Large intestine (tissue), 3 donors: ENCODE results near the gene BRCA1. TPM values are rescaled to one million over a fixed set of nuclear protein-coding genes. Genes with fewer than 3 reads are reported as not detected.
"Not testable (repeated sequence)": the region's sequence is repeated elsewhere in the genome, so short reads cannot be mapped to it uniquely, and the experiment has no call there.

Experiments
- DNase-seq, 2 donors: peaks; one replicate each; pipeline versions ENCODE4 v3.0.0 to v3.0.0-alpha.2; 2013
- H3K27ac ChIP-seq: one replicate; pipeline ENCODE4 v1.5.1; 2013; ENCODE audit warnings: low read length
- H3K27me3 ChIP-seq: 2 replicates; pipeline ENCODE4 v1.6.1; 2013; ENCODE audit warnings: low read length; ENCODE audit not compliant: control insufficient read depth, insufficient read depth
- H3K36me3 ChIP-seq: 2 replicates; pipeline ENCODE4 v1.6.1; 2013; ENCODE audit warnings: low read length; ENCODE audit not compliant: control insufficient read depth, insufficient read depth
- H3K4me1 ChIP-seq: one replicate; pipeline ENCODE4 v1.6.1; 2013; ENCODE audit warnings: low read length; ENCODE audit not compliant: control insufficient read depth, insufficient read depth
- H3K4me3 ChIP-seq: one replicate; pipeline ENCODE4 v1.5.1; 2013; ENCODE audit warnings: low read length
- H3K9me3 ChIP-seq: one replicate; pipeline ENCODE4 v1.6.1; 2013; ENCODE audit warnings: mild to moderate bottlenecking, low read depth, low read length, moderate library complexity; ENCODE audit not compliant: control insufficient read depth
- WGBS: methylation state at CpG from one replicate; pipeline ENCODE4 v1.1.5; 2013; ENCODE audit warnings: low lambda C conversion rate; ENCODE audit not compliant: insufficient coverage; 5-methylcytosine and 5-hydroxymethylcytosine counted together
- polyA plus RNA-seq: library from polyadenylated mRNA; unstranded; fragments of 120-200 nt; gene quantifications from one replicate; pipeline ENCODE4 v1.2.1, GENCODE V29; 2013

Gene BRCA1
- polyA plus RNA-seq, 1 donor, result 10.4 TPM

DNA sequence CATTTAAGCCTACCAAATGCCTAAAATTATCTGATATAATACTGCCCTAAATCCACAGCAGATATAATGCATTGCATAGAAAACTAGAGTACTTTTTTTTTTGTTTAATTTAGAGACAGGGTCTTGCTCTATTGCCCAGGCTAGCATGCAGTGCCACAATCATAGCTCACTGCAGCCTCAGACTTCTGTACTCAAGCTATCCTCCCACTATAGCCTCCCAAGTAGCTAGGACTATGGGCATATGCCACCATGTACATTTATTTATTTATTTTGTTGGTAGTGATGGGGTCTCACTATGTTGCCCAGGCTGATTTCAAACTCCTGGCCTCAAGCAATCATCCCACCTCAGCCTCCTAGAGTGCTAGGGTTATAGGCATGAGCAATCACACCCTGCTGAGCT, 20.0 kb downstream of the BRCA1 start:
- no peak overlapping the region for H3K4me3 ChIP-seq
- no peaks in the 10 kb centered on the region for H3K4me1 ChIP-seq
- H3K36me3 ChIP-seq, result peaks cover 7% of the 10 kb centered on the region
- H3K9me3 ChIP-seq, result no peaks in the 10 kb centered on the region
- no peak for DNase-seq
- H3K27ac ChIP-seq, result no peak overlapping the region
- no peaks in the 10 kb centered on the region for H3K27me3 ChIP-seq

DNA sequence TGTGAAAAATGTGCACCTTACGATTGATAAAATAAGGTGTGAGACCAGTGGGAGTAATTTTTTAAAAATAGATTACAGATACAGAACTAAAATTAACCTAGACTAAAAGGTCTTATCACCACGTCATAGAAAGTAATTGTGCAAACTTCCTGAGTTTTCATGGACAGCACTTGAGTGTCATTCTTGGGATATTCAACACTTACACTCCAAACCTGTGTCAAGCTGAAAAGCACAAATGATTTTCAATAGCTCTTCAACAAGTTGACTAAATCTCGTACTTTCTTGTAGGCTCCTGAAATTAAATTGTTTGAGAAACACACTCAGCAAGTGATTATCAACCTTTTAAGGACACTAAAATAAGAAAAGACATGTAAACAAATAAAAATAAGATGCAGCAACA, 20.5 kb downstream of the BRCA1 start:
- 93% methylated on average over 3 of the region's 3 CpGs for WGBS
- no peak for DNase-seq
- Histone ChIP-seq H3K36me3 (peaks cover 7% of the 10 kb centered on the region), H3K27ac (no peak overlapping the region), H3K4me3 (no peak overlapping the region), H3K9me3 (no peaks in the 10 kb centered on the region), H3K27me3 (no peaks in the 10 kb centered on the region), H3K4me1 (no peaks in the 10 kb centered on the region)

DNA sequence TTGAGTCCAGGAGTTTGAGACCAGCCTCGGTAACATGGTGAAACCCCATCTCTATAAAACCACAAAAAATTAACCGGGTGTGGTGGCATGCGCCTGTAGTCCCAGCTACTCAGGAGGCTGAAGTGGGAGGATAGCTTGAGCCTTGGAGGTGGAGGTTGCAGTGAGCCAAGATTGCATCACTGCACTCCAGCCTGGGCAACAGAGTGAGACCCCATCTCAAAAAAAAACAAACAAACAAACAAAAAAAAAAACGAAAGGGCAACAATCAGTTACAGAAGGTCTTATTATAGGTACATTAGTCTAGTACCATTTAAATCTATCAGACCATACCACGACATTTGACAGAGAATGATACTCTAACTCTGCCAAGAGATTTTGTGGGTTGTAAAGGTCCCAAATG, 29.8 kb downstream of the BRCA1 start:
- not testable (repeated sequence) for DNase-seq, H3K27ac ChIP-seq, H3K4me3 ChIP-seq, H3K36me3 ChIP-seq, H3K27me3 ChIP-seq, H3K4me1 ChIP-seq, H3K9me3 ChIP-seq
- WGBS, result no CpG with 5 or more reads among the region's 5 CpGs

DNA sequence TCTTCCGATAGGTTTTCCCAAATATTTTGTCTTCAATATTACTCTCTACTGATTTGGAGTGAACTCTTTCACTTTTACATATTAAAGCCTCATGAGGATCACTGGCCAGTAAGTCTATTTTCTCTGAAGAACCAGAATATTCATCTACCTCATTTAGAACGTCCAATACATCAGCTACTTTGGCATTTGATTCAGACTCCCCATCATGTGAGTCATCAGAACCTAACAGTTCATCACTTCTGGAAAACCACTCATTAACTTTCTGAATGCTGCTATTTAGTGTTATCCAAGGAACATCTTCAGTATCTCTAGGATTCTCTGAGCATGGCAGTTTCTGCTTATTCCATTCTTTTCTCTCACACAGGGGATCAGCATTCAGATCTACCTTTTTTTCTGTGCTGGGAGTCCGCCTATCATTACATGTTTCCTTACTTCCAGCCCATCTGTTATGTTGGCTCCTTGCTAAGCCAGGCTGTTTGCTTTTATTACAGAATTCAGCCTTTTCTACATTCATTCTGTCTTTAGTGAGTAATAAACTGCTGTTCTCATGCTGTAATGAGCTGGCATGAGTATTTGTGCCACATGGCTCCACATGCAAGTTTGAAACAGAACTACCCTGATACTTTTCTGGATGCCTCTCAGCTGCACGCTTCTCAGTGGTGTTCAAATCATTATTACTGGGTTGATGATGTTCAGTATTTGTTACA, 30.9 kb downstream of the BRCA1 start:
- Histone ChIP-seq H3K9me3 (no peaks in the 10 kb centered on the region), H3K4me3 (no peak overlapping the region), H3K27me3 (no peaks in the 10 kb centered on the region), H3K27ac (no peak overlapping the region), H3K4me1 (no peaks in the 10 kb centered on the region), H3K36me3 (peaks cover 6% of the 10 kb centered on the region)
- no CpG with 5 or more reads among the region's 4 CpGs for WGBS
- no peak for DNase-seq

DNA sequence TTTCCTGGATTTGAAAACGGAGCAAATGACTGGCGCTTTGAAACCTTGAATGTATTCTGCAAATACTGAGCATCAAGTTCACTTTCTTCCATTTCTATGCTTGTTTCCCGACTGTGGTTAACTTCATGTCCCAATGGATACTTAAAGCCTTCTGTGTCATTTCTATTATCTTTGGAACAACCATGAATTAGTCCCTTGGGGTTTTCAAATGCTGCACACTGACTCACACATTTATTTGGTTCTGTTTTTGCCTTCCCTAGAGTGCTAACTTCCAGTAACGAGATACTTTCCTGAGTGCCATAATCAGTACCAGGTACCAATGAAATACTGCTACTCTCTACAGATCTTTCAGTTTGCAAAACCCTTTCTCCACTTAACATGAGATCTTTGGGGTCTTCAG, 32.3 kb downstream of the BRCA1 start:
- Histone ChIP-seq H3K9me3 (no peaks in the 10 kb centered on the region), H3K4me3 (no peak overlapping the region), H3K27ac (peak overlapping the region; percentile 31), H3K4me1 (no peaks in the 10 kb centered on the region), H3K27me3 (no peaks in the 10 kb centered on the region), H3K36me3 (peaks cover 6% of the 10 kb centered on the region)
- no peak for DNase-seq
- WGBS, result 100% methylated on average over 2 of the region's 4 CpGs

DNA sequence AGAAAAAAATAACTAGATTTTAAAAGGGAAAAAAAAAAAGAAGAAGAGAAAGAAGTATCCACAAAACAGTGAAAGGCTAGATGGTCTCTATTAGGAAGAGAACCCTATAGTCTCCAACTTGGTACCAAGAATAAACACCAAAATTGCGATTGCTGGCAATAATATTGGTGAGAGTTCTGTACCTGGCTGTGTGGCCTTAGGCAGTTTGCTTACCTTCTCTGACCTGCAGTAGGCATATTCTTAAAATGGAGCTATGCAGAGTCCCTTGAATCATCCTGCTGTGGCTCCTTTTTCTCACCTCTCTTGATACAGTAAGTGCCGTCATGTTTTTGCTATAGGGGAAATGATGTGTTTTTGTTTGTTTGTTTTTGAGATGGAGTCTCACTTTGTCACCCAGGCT, 35.1 kb downstream of the BRCA1 start:
- H3K4me3 ChIP-seq, result no peak overlapping the region
- H3K9me3 ChIP-seq, result no peaks in the 10 kb centered on the region
- DNase-seq, result no peak
- no peaks in the 10 kb centered on the region for H3K27me3 ChIP-seq
- no peak overlapping the region for H3K27ac ChIP-seq
- WGBS, result 100% methylated on average over 1 of the region's 2 CpGs
- peaks cover 3% of the 10 kb centered on the region for H3K36me3 ChIP-seq
- H3K4me1 ChIP-seq, result no peaks in the 10 kb centered on the region

DNA sequence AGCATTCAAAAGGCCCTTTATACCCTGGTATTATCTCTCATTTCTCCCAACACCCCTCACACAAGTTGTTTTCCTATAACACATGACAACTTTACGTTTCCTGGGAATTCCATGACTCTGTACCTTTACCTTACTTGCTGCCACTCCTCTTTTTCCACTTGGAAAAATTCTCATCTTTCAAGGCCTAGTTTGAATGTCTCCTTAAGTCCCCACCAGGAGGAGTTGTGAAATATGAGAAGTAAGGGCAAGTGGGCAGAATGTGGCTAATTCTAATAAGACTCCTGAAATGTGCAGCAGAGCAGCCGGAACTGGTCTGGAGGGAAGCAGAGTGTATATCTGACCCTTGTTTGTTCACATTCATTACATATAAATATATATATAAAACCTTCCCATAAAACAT, 39.7 kb downstream of the BRCA1 start:
- Histone ChIP-seq H3K27me3 (no peaks in the 10 kb centered on the region), H3K36me3 (no peaks in the 10 kb centered on the region), H3K4me1 (peaks cover 19% of the 10 kb centered on the region), H3K27ac (peak overlapping the region; percentile 67), H3K9me3 (no peaks in the 10 kb centered on the region), H3K4me3 (no peak overlapping the region)
- 80% methylated on average over 1 of the region's 2 CpGs for WGBS
- DNase-seq, result peak; percentile 76 to 85

DNA sequence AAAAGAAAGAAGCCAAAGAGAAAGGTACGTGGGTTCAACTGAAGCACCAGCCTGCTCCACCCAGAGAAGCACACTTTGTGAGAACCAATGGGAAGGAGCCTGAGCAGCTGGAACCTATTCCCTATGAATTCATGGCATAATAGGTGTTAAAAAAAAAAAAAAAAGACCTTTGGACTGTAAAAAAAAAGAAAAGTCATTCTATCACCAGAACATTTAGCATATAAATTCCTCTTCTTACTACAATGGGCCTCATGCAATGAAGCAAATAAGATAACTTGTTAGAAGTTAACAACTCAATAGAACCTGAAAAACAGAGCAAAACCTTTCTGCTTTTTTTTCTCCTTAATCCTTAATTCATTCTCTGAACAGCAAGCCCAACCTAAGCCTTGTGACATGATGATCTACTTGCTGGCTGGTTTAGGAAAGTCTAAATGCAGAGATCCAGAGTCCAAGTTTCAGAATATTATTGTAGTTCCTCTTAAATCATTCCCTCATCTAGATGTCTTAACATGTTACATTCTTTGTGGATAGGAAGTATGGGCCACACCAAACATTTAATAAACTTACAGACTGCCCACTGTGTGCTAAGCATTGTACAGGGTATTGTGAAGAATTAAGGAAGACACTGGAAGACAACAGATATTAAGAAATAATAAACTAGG, 45.4 kb downstream of the BRCA1 start:
- Histone ChIP-seq H3K27ac (peak overlapping the region; percentile 81), H3K4me3 (no peak overlapping the region), H3K4me1 (peaks cover 30% of the 10 kb centered on the region), H3K9me3 (no peaks in the 10 kb centered on the region), H3K27me3 (no peaks in the 10 kb centered on the region), H3K36me3 (no peaks in the 10 kb centered on the region)
- peak; percentile 32 to 74 for DNase-seq
- no CpG with 5 or more reads among the region's 1 CpG for WGBS

DNA sequence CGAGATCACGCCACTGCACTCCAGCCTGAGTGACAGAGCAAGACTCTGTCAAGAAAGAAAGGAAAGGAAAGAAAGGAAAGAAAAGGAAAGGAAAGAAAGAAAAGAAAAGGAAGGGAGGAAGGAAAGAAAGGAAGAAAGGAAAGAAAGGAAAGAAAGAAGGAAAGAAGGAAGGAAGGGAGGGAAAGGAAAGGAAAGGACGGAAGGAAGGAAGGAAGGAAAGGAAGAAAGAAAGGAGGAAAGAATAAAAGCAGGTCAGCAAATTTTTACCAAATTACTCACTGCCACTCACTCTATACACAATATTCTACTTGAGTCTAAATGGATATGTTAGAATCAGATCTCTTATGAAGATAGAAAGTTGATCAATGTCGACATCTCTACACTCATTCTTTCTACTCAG, 50.3 kb downstream of the BRCA1 start:
- no peaks in the 10 kb centered on the region for H3K9me3 ChIP-seq
- 97% methylated on average over 3 of the region's 4 CpGs for WGBS
- DNase-seq, result no peak
- no peaks in the 10 kb centered on the region for H3K27me3 ChIP-seq
- H3K36me3 ChIP-seq, result peaks cover 7% of the 10 kb centered on the region
- H3K4me3 ChIP-seq, result no peak overlapping the region
- peaks cover 6% of the 10 kb centered on the region for H3K4me1 ChIP-seq
- no peak overlapping the region for H3K27ac ChIP-seq

DNA sequence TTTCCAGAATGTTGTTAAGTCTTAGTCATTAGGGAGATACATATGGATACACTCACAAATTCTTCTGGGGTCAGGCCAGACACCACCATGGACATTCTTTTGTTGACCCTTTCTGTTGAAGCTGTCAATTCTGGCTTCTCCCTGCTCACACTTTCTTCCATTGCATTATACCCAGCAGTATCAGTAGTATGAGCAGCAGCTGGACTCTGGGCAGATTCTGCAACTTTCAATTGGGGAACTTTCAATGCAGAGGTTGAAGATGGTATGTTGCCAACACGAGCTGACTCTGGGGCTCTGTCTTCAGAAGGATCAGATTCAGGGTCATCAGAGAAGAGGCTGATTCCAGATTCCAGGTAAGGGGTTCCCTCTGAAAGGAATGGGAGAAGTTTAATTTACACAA, 54.3 kb downstream of the BRCA1 start:
- Histone ChIP-seq H3K27me3 (no peaks in the 10 kb centered on the region), H3K4me1 (no peaks in the 10 kb centered on the region), H3K27ac (no peak overlapping the region), H3K36me3 (peaks cover 7% of the 10 kb centered on the region), H3K9me3 (no peaks in the 10 kb centered on the region), H3K4me3 (no peak overlapping the region)
- no peak for DNase-seq
- WGBS, result no CpG with 5 or more reads among the region's 1 CpG

DNA sequence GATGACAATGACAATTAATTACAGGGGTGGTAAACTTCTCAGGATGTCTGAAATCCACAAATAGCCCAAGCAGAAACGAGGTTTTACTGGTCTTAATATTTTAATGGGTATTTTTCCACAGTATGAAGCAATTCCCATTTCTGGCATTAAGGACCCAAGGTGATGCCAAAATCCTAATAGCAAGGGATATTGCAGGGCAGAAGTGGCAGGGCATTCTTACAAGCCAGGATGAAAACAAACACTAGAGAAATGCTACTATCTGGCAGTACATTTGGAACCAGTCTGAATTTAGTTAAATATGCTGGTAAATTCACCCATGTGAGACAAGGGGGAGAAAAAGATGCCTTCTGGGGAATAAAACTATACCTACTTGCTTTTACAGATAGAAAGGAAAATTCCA, 54.9 kb downstream of the BRCA1 start:
- no CpG with 5 or more reads among the region's 1 CpG for WGBS
- no peak for DNase-seq
- Histone ChIP-seq H3K36me3 (peaks cover 7% of the 10 kb centered on the region), H3K4me1 (no peaks in the 10 kb centered on the region), H3K27me3 (no peaks in the 10 kb centered on the region), H3K27ac (no peak overlapping the region), H3K4me3 (no peak overlapping the region), H3K9me3 (no peaks in the 10 kb centered on the region)
